ENCODE data around the gene MT1A. TPM values are rescaled to one million over a fixed set of nuclear protein-coding genes. Genes with fewer than 3 reads are reported as not detected.
"Not testable (repeated sequence)": the region's sequence is repeated elsewhere in the genome, so short reads cannot be mapped to it uniquely, and the experiment has no call there.

Gene MT1A
- total RNA-seq, 2 donors from 2014 or later: 6.3 to 22.4 TPM

DNA sequence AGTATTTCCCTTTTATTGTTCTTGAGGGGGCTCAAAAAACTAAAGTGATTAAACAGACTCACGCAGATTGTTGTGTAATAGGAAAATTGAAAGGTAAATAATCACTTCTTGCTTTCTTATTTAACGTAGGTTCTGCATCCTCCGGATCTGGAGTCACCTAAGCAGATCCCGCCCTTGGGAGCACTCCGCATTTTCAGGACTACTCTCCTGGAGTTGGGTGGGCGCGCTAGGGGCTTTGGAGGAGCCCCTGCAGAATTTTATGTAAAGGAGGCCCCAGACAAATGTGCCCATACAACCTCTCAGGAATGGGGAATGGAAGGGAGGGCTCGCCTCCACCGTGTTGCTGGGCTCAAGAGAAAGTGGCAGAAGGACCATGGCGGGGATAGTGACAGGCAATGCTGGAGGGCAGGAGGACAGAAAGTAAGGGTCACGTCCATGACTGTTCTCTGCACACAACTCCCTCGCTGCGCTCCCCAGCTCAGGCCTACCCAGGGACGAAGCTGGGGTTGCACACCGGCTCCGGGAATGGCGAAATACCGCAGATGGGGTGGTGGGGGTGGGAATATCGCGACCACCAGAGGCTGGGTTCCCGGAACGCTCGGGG, 21.8 kb upstream of the MT1A start:
- H3K9me3 Mint-ChIP-seq: no peaks in the 10 kb centered on the region
- ATAC-seq (peak in 1 of 2 donors; percentile 12), DNase-seq (ENCODE audit: low spot score) (no peak)
- H3K27ac Mint-ChIP-seq: no peak overlapping the region
- H3K36me3 Mint-ChIP-seq: no peaks in the 10 kb centered on the region
- peaks cover 24 to 34% of the 10 kb centered on the region in 2 donors for H3K4me1 Mint-ChIP-seq (ENCODE audit: low read depth in 2 of 2)
- H3K27me3 Mint-ChIP-seq: peaks cover 2 to 8% of the 10 kb centered on the region in 2 donors
- peak overlapping the region; percentile 61 for H3K4me3 Mint-ChIP-seq

- no peaks in the 10 kb centered on the region for H3K9me3 Mint-ChIP-seq
- ATAC-seq: peak; percentile 76 to 95
- H3K36me3 Mint-ChIP-seq: no peaks in the 10 kb centered on the region
- peak; percentile 80 for DNase-seq (ENCODE audit: low spot score)
- H3K27ac Mint-ChIP-seq: peak overlapping the region in 1 of 2 donors; percentile 64
- H3K27me3 Mint-ChIP-seq: peaks cover 2 to 8% of the 10 kb centered on the region in 2 donors
- H3K4me1 Mint-ChIP-seq (ENCODE audit: low read depth in 2 of 2): peaks cover 24 to 31% of the 10 kb centered on the region in 2 donors
- peak overlapping the region; percentile 61 for H3K4me3 Mint-ChIP-seq
These were observed 21.0 kb upstream of the MT1A start for GRCh38 chr16:56617212-56618085.

DNA sequence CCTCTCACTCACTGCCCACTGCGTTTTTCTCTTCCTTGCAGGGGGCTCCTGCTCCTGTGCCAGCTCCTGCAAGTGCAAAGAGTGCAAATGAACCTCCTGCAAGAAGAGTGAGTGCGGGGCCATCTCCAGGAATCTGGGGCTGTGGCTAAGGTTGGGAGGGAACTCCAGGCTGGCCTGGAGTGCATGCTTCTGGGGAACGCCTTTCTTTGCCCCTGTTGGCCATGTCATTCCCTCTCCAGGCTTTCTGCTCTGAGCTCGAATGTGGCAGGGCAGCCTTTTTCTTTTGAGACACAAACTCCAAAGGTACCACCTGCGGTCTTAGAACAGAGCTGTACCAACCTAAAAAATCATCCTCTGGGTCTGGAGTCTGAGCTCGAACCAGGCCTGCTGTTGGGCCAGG, 20.3 kb upstream of the MT1A start:
- no peaks in the 10 kb centered on the region for H3K9me3 Mint-ChIP-seq
- H3K36me3 Mint-ChIP-seq: no peaks in the 10 kb centered on the region
- peaks cover 24 to 30% of the 10 kb centered on the region in 2 donors for H3K4me1 Mint-ChIP-seq (ENCODE audit: low read depth in 2 of 2)
- no peak for DNase-seq (ENCODE audit: low spot score)
- ATAC-seq: no peak
- no peak overlapping the region for H3K27ac Mint-ChIP-seq
- no peak overlapping the region for H3K4me3 Mint-ChIP-seq
- peaks cover 2 to 8% of the 10 kb centered on the region in 2 donors for H3K27me3 Mint-ChIP-seq

GRCh38 chr16:56620339-56620897, 18.0 kb upstream of the MT1A start:
- H3K4me1 Mint-ChIP-seq (ENCODE audit: low read depth in 2 of 2): peaks cover 14% of the 10 kb centered on the region in 2 donors
- no peak for ATAC-seq
- peaks cover 9 to 15% of the 10 kb centered on the region in 2 donors for H3K27me3 Mint-ChIP-seq

GRCh38 chr16:56621665-56622445, 16.6 kb upstream of the MT1A start:
- not testable (repeated sequence) for H3K9me3 Mint-ChIP-seq; H3K36me3 Mint-ChIP-seq; ATAC-seq; DNase-seq (ENCODE audit: low spot score); H3K4me3 Mint-ChIP-seq
- H3K27me3 Mint-ChIP-seq: peaks cover 9 to 15% of the 10 kb centered on the region in 2 donors
- H3K4me1 Mint-ChIP-seq (ENCODE audit: low read depth in 2 of 2): peaks cover 10 to 19% of the 10 kb centered on the region in 2 donors
- H3K27ac Mint-ChIP-seq: peak overlapping the region in 1 of 2 donors; percentile 20

More at GRCh38 chr16:56620339-56620897, 18.0 kb upstream of the MT1A start:
- Mint-ChIP-seq H3K9me3 (no peaks in the 10 kb centered on the region), H3K4me3 (no peak overlapping the region), H3K27ac (no peak overlapping the region), H3K36me3 (no peaks in the 10 kb centered on the region)
- no peak for DNase-seq (ENCODE audit: low spot score)

- H3K4me1 Mint-ChIP-seq (ENCODE audit: low read depth in 2 of 2): peaks cover 7 to 15% of the 10 kb centered on the region in 2 donors
- H3K27me3 Mint-ChIP-seq: peaks cover 9 to 15% of the 10 kb centered on the region in 2 donors
- ATAC-seq; H3K9me3 Mint-ChIP-seq; H3K27ac Mint-ChIP-seq; H3K36me3 Mint-ChIP-seq; DNase-seq (ENCODE audit: low spot score); H3K4me3 Mint-ChIP-seq: not testable (repeated sequence)
These were observed 15.3 kb upstream of the MT1A start for GRCh38 chr16:56623184-56623583.

GRCh38 chr16:56623637-56624036, 14.8 kb upstream of the MT1A start:
- Mint-ChIP-seq H3K36me3 (no peaks in the 10 kb centered on the region), H3K4me3 (no peak overlapping the region), H3K9me3 (no peaks in the 10 kb centered on the region), H3K27ac (no peak overlapping the region), H3K4me1 (ENCODE audit: low read depth in 2 of 2) (peaks cover 8 to 15% of the 10 kb centered on the region in 2 donors), H3K27me3 (peaks cover 9 to 15% of the 10 kb centered on the region in 2 donors)
- DNase-seq (ENCODE audit: low spot score) (no peak), ATAC-seq (no peak)

DNA sequence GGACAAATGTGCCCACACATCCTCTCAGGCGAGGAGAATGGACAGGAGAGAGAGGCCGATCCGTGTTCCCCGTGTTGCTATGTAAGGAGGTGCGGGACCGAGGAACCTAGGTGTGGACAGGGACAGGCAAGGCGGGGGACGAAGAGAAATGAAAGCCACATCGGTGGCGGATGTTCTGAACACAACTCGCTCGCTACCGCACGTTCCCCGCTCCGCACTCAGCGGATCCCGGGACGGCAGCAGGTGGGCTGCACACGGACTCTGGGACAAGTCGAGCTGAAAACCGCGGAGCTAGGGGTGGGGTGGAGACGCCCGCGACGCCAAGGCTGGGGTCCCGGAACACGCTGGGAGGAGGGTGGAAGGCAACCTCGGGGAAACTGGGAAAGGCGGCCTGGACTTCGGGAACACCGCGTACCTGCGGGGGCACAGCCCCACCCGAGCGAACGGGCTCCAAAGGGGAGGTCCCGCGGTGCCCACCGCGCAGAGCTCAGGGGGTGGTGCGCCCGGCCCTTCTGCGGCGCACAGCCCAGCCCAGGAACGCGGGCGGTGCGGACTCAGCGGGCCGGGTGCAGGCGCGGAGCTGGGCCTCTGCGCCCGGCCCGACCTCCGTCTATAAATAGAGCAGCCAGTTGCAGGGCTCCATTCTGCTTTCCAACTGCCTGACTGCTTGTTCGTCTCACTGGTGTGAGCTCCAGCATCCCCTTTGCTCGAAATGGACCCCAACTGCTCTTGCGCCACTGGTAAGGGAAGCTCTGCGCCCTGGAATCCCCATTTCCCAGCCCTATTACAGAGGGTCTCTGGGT, 13.1 kb upstream of the MT1A start, which contains the start of gene MT1E:
MT1E (plus strand) TSS at position 642 of the 803 bp plus-strand sequence; CDS start at position 713, 71 bp downstream.
- Mint-ChIP-seq H3K27me3 (peaks cover 7 to 16% of the 10 kb centered on the region in 2 donors), H3K4me1 (ENCODE audit: low read depth in 2 of 2) (peaks cover 10 to 19% of the 10 kb centered on the region in 2 donors), H3K9me3 (no peaks in the 10 kb centered on the region), H3K27ac (peak within 1 kb of the TSS; percentile 65 to 86), H3K36me3 (no peaks in the 10 kb centered on the region), H3K4me3 (peak within 1 kb of the TSS; percentile 90)
- peak; percentile 96 to 97 for ATAC-seq
- DNase-seq (ENCODE audit: low spot score): peak; percentile 80

GRCh38 chr16:56625943-56626654, 12.4 kb upstream of the MT1A start:
- H3K4me3 Mint-ChIP-seq: peak overlapping the region; percentile 90
- H3K27ac Mint-ChIP-seq: peak overlapping the region; percentile 65 to 86
- ATAC-seq: peak; percentile 40 to 68
- no peak for DNase-seq (ENCODE audit: low spot score)
- H3K36me3 Mint-ChIP-seq: no peaks in the 10 kb centered on the region
- no peaks in the 10 kb centered on the region for H3K9me3 Mint-ChIP-seq
- peaks cover 10 to 19% of the 10 kb centered on the region in 2 donors for H3K4me1 Mint-ChIP-seq (ENCODE audit: low read depth in 2 of 2)
- peaks cover 10 to 20% of the 10 kb centered on the region in 2 donors for H3K27me3 Mint-ChIP-seq

DNA sequence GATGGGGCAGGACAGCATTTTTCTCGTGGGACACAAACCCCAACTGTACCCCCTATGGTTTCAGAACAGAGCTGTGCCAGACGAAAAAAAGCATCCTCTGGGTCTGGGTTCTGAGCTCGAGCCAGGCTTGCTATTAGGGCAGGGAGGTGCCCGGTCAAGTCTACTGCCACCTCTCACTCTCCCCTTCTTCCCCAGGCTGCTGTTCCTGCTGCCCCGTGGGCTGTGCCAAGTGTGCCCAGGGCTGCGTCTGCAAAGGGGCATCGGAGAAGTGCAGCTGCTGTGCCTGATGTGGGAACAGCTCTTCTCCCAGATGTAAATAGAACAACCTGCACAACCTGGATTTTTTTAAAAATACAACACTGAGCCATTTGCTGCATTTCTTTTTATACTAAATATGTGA, 11.8 kb upstream of the MT1A start:
- H3K4me1 Mint-ChIP-seq (ENCODE audit: low read depth in 2 of 2): peaks cover 10 to 20% of the 10 kb centered on the region in 2 donors
- H3K4me3 Mint-ChIP-seq: peak overlapping the region; percentile 45
- no peaks in the 10 kb centered on the region for H3K36me3 Mint-ChIP-seq
- no peak for ATAC-seq
- peaks cover 10 to 25% of the 10 kb centered on the region in 2 donors for H3K27me3 Mint-ChIP-seq
- no peak for DNase-seq (ENCODE audit: low spot score)
- no peaks in the 10 kb centered on the region for H3K9me3 Mint-ChIP-seq
- H3K27ac Mint-ChIP-seq: peak overlapping the region in 1 of 2 donors; percentile 86

GRCh38 chr16:56628486-56629350, 9.7 kb upstream of the MT1A start:
- H3K36me3 Mint-ChIP-seq: no peaks in the 10 kb centered on the region
- H3K27me3 Mint-ChIP-seq: peaks cover 24 to 42% of the 10 kb centered on the region in 2 donors
- peaks cover 10 to 29% of the 10 kb centered on the region in 2 donors for H3K4me1 Mint-ChIP-seq (ENCODE audit: low read depth in 2 of 2)
- ATAC-seq: no peak
- no peak overlapping the region for H3K4me3 Mint-ChIP-seq
- no peaks in the 10 kb centered on the region for H3K9me3 Mint-ChIP-seq
- DNase-seq (ENCODE audit: low spot score): no peak
- H3K27ac Mint-ChIP-seq: no peak overlapping the region

Measured in natural killer cell treated with Interleukin-12 subunit alpha and Interleukin-12 subunit beta and Interleukin-15 and Interleukin-18, amount 100 ng/mL, for 72 hours (primary cell).